GOT3 (cell line): ENCODE data around the gene RARS2.

Source experiments
- DNase-seq: peaks from one replicate; lab custom pipeline; 2025; ENCODE audit warnings: mixed read lengths; lab: John Stamatoyannopoulos, UW

Gene RARS2

DNA sequence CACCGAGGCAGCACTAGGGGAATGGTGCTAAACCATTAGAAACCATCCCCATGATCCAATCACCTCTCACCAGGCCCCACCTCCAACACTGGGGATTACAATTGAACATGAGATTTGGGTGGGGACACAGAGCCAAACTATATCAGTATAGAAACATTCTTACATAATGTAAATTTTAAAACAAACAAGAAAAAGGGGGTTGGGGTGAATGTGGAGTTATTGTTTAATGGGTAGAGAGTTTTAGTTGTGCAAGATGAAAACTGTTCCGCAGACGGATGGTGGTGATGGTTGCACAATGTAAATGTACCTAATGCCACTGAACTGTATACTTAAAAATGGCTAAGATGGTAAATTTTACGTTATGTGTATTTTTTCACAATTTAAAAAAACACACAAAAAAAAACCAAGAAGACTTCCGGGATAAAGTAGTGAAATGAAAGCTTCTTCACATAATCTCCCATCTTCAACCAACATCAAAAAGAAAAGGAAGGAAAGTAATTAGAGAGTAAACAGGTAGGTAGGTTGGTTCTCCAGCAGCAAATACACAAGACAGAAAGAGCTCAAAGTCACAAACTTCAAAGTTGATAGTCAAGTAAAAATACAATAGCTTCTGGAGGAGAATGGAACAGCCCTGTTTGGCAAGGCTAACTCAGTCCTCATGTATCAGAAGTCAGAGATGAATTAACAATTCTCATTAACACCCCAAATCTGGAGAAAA lies 16.3 kb downstream of the RARS2 start:
- no peak for DNase-seq

GRCh38 chr6:87572883-87573282 lies 16.9 kb downstream of the RARS2 start:
- no peak for DNase-seq

- no peak for DNase-seq
Observed at GRCh38 chr6:87572021-87572420, 17.8 kb downstream of the RARS2 start.

- no peak for DNase-seq
Observed at GRCh38 chr6:87561017-87561416, 28.8 kb downstream of the RARS2 start.

- no peak for DNase-seq
Observed at GRCh38 chr6:87558446-87558845, 31.3 kb downstream of the RARS2 start.

- DNase-seq = no peak
Observed at GRCh38 chr6:87555506-87555905, 34.3 kb downstream of the RARS2 start.

DNA sequence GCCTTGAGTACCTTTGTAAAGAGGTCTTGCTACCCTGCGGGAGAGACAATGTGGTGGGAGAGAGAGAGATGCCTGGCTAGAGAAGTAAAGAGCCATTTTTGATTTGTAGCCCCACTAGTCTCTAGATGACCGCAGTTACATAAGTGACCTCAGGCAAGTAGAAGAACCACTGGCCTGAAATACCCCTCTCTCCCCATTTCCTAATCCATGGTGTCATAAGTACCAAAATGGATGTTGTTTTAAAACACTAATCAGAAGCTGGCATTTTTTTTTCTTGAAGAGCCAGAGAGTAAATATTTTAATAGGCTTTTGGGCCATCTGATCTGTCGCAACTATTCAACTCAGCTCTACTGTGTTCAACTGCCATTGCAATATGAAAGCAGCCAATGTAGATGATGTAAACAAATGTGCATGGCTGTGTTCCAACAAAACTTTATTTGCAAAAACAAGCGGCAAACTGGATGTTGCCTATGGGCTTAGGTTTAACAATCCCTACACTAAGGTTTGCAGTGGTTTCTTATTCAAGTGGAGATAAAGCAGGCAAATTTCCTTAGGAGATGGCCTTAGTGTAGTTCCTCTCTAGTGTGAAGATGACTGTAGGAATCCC lies 36.5 kb downstream of the RARS2 start:
- DNase-seq = no peak

GRCh38 chr6:87551799-87552198 lies 38.0 kb downstream of the RARS2 start:
- DNase-seq = no peak

DNA sequence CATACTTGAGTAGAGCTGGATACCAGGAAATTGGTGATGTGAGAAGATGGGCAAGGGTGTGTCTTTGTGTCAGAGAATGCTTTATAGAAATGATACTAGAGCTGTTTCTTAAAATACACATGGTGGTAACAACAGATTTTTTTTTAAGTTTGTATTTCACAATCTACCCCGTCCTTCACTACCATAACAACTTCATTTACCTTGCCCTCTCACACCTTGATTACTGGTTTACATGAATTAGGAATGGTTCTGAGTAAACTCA lies 45.4 kb downstream of the RARS2 start:
- no peak for DNase-seq

GRCh38 chr6:87543696-87544473 lies 45.9 kb downstream of the RARS2 start:
- DNase-seq = no peak

DNA sequence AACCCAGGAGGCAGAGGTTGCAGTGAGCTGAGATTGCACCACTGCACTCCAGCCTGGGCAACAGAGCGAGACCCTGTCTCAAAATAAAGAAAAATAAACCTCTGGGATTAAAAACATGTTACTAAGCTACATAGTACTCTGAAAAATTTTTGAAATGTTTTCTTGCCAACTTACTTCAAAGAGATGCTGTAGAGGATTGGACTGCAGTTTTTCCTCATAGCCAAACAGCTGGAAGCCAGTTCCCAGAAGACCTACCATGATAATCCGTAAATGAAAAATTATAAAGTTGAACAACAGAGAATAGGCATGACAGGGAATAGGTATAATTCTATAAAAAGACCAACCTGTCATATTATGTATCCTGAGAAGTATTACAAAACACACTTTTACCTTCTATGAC lies 48.0 kb downstream of the RARS2 start:
- no peak for DNase-seq

GRCh38 chr6:87541041-87541440 lies 48.7 kb downstream of the RARS2 start:
- no peak for DNase-seq

DNA sequence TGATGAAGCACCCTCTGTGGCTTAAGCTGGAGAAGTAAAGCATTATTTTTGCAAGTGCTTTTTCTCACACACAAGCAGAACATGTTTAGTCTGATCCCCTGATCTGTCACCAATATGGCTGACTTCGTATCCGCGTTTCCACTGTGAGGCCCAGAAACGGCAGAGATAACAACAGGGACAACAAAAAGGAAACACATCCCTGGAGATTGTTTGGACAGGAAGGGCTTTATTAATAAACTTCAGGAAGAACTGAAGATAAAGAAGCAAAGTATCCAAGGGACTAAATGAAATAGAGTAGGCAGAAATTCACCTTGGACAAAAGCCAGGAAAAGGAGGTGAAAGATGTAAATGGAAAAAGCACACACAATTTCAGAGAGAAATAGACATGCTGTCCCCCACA lies 49.2 kb downstream of the RARS2 start:
- DNase-seq = no peak

GRCh38 chr6:87539554-87539953 lies 50.2 kb downstream of the RARS2 start:
- no peak for DNase-seq

DNA sequence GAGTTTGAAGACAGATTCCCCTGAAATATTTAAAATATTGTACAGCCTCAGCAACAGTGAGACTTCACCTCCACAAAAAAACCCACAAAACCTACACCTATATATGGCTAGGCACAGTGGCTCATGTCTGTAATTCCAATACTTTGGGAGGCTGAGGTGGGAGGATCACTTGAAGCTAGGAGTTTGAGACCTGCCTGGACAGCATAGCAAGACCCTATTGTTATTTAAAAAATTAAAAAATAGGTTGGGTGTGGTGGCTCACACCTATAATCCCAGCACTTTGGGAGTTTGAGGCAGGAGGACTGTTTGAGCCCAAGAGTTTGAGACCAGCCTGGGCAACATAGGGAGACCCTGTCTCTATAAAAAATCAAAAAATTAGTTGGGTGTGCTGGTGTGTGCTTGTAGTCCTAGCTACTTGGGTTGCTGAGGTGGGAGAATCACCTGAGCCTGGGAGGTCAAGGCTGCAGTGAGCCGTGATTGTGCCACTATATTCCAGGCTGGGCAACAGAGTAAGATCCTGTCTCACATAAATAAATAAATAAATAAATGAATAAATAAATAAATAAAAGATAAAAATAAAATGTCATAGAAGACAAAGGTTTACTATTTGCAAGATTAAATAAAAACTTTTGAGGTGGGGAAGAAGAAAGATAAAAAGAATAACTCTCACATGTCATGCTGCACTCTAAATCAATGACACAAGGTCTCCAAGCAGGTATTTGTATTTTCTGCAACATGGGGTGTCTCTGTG lies 51.1 kb downstream of the RARS2 start:
- no peak for DNase-seq

GRCh38 chr6:87534377-87535047 lies 55.3 kb downstream of the RARS2 start:
- DNase-seq = no peak

DNA sequence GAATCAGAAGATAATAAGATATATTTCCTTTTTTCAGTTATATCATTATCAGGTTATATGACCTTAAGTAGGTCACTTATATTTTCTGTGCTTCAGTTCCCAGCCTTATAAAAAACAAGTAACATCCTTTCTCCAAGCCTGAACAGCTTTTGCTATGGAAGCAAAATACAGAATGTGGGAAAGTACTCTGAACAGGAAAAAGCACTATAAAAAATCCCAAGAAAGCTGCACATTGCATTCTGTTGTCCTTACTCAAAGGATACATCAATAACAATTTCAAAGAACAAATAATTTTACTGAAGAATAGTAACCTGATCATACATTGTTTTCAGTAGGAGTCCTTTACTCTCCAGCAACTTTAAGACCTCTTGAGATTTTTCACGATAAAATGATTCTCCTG lies 60.6 kb downstream of the RARS2 start:
- no peak for DNase-seq

DNA sequence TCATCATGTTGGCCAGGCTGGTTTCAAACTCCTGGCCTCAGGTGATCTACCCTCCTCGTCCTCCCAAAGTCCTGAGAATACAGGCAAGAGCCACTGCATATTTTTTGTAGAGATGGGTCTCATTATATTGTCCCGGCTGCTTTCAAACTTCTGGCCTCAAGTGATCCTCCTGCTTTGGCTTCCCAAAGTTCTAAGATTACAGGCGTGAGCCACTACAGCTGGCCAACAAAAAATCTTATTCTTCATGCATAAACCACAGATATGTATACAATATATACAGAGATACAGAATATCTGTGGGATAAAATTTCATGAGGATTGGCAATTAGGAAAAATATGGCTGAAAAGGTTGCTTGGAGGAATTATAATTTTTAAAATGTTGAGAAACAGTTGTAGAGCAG lies 67.1 kb downstream of the RARS2 start:
- no peak for DNase-seq

- no peak for DNase-seq
Observed at GRCh38 chr6:87518453-87518852, 71.3 kb downstream of the RARS2 start.

GRCh38 chr6:87514831-87515230 lies 75.0 kb downstream of the RARS2 start:
- no peak for DNase-seq

GRCh38 chr6:87504441-87504840 lies 85.3 kb downstream of the RARS2 start:
- DNase-seq = no peak
